Kidney epithelial cell (primary cell): Measurements from ENCODE around the gene XPOT. TPM values are rescaled to one million over a fixed set of nuclear protein-coding genes. Genes with fewer than 3 reads are reported as not detected.
A peak's percentile ranks its signal among the peaks of the same experiment; 100 is the strongest.

ENCODE experiments used
- DNase-seq: peaks from one replicate; pipeline ENCODE4 v3.0.0-alpha.2; 2010; ENCODE audit warnings: low read depth
- H3K27me3 ChIP-seq: 2 replicates; pipeline ENCODE4 v1.6.0; 2011; ENCODE audit warnings: low read length; ENCODE audit not compliant: control insufficient read depth, insufficient read depth
- H3K36me3 ChIP-seq: 2 replicates; pipeline ENCODE4 v1.5.1; 2011; ENCODE audit warnings: low read length; ENCODE audit not compliant: control insufficient read depth, insufficient read depth
- H3K4me3 ChIP-seq: 2 replicates; pipeline ENCODE4 v1.5.1; 2011; ENCODE audit warnings: low read depth, mild to moderate bottlenecking, control low read depth, low read length
- total RNA-seq: library from RNA; depleted of rRNA; stranded (reverse); fragments of >200 nt; gene quantifications from 2 replicates; pipeline ENCODE4 v1.2.3, GENCODE V29; 2015
- TF ChIP-seq, protein P1 (sequence below): IDR thresholded peaks from 2 replicates; pipeline ENCODE4 v1.5.1; 2011; ENCODE audit warnings: mild to moderate bottlenecking, moderate library complexity, low read length, control low read depth, inconsistent platforms; ENCODE audit not compliant: insufficient read depth, poor library complexity, severe bottlenecking

Gene XPOT
- total RNA-seq, 1 donor from 2014 or later = 129 TPM

DNA sequence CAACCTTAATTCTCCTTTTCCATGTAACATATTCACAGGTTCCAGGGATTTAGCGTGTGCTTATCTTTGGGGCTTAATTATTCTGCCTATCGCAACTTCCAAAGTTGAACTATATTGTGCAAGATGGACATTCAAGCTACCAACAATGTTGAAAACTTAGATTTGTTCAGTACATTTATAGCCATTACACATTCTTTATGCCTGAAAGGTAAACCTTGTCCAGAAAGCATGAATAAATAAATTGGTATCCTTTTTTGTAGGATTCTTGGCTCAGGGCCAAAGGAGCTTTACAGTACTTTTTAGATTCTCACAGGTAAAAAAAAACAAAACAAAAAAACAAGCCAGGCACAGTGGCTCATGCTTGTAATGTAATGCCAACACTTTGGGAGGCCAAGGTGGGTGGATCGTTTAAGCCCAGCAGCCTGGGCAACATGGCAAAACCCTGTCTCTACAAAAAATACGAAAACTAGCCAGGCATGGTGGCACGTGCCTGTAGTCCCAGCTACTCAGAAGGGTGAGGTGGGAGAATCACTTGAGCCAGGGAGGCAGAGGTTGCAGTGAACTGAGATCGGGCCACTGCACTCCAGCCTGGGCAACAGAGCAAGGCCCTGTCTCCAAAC lies 16.9 kb upstream of the XPOT start:
- H3K27me3 ChIP-seq = peaks cover 4% of the 10 kb centered on the region
- H3K4me3 ChIP-seq = no peak overlapping the region
- DNase-seq = no peak
- H3K36me3 ChIP-seq = no peaks in the 10 kb centered on the region
- TF ChIP-seq, protein P1, sequence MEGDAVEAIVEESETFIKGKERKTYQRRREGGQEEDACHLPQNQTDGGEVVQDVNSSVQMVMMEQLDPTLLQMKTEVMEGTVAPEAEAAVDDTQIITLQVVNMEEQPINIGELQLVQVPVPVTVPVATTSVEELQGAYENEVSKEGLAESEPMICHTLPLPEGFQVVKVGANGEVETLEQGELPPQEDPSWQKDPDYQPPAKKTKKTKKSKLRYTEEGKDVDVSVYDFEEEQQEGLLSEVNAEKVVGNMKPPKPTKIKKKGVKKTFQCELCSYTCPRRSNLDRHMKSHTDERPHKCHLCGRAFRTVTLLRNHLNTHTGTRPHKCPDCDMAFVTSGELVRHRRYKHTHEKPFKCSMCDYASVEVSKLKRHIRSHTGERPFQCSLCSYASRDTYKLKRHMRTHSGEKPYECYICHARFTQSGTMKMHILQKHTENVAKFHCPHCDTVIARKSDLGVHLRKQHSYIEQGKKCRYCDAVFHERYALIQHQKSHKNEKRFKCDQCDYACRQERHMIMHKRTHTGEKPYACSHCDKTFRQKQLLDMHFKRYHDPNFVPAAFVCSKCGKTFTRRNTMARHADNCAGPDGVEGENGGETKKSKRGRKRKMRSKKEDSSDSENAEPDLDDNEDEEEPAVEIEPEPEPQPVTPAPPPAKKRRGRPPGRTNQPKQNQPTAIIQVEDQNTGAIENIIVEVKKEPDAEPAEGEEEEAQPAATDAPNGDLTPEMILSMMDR = no peak

DNA sequence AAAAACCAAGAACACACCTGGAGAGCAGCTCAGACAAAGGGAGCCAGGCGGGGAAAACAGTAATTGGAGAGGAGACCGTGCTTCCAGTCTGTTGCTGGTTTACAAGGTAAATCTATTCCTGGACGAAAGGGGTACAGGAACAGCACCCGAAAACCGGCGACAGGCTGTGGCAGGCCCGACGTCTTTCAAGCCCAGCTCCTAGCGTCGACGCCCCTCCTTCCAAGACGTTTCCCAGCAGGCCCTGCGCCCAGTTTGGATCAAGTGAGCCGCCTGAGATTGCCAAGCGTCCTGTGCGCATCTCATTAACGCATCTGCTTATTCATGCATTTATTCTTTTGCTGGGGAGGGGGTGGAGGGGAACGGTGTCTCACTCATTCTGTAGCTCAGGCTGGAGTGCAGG lies 15.0 kb upstream of the XPOT start:
- Histone ChIP-seq H3K4me3 (no peak overlapping the region), H3K36me3 (no peaks in the 10 kb centered on the region), H3K27me3 (peaks cover 4% of the 10 kb centered on the region)
- TF ChIP-seq, protein P1 = no peak
- no peak for DNase-seq

- TF ChIP-seq, protein P1 = no peak
- H3K36me3 ChIP-seq = no peaks in the 10 kb centered on the region
- DNase-seq = no peak
- H3K27me3 ChIP-seq = peaks cover 4% of the 10 kb centered on the region
- peak within 1 kb of the TSS; percentile 38 for H3K4me3 ChIP-seq
Measured at GRCh38 chr12:64390275-64390851, 13.8 kb upstream of the XPOT start, which contains the start of gene C12orf56. Gene C12orf56, minus strand, starts transcription at chr12:64390758. Its CDS starts 193 bp downstream, at chr12:64390565.

DNA sequence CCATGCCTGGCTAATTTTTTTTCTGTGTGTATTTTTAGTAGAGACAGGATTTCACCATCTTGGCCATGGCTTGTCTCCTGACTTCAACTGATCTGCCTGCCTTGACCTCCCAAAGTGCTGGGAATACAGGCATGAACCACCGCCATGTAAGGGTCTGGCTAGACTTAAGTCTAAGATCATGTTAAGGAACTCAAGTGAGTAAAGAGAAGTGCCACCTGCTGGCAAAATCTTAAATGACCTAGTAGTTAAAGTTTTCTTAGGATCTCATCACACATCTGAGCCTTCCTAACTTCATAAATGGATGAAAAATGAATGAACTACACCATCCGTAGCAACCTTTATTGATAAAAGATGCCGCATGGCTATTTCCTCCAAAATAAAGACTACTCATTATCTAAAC lies 12.0 kb upstream of the XPOT start:
- no peak for DNase-seq
- TF ChIP-seq, protein P1 = peak; percentile 39
- Histone ChIP-seq H3K27me3 (peaks cover 4% of the 10 kb centered on the region), H3K36me3 (no peaks in the 10 kb centered on the region), H3K4me3 (no peak overlapping the region)

DNA sequence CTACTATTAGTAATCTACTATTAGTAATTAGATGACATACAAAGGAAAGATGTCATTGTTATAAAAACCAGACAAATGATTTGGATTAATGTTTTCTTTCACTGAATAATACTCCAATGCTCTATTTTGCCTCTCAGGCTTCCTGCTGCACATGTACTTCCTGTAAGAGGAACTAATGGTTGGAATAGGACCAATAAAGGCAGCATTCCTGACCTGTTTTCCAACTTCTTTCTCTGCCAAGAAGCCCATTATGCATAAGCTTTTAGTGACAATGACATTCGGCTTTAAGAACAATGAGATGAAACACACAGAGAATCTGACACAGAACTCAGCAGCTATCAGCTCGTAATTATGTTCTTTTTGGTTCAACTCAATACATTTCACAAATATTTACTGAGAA lies 8.5 kb upstream of the XPOT start:
- H3K27me3 ChIP-seq = no peaks in the 10 kb centered on the region
- TF ChIP-seq, protein P1 = no peak
- no peak for DNase-seq
- no peak overlapping the region for H3K4me3 ChIP-seq
- no peaks in the 10 kb centered on the region for H3K36me3 ChIP-seq

DNA sequence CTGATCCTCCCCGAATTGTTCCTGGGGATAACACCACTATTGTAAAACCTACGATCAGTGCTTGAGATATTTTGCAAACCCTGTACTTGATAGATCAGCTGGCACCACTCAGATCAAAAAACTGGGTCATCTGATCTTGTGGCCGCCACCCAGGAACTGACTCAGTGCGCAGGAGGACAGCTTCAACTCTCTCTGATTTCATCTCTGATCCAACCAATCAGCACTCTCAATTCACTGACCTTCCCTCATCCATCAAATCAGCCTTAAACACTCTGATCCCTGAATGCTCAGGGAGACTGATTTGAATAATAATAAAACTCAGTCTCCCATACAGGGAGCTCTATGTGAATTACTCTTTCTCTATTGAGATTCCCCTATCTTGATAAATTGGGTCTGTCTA lies 4.2 kb upstream of the XPOT start:
- Histone ChIP-seq H3K27me3 (no peaks in the 10 kb centered on the region), H3K4me3 (no peak overlapping the region), H3K36me3 (no peaks in the 10 kb centered on the region)
- TF ChIP-seq, protein P1 = no peak
- no peak for DNase-seq
